ENCODE measurements around the gene METTL16. TPM values are rescaled to one million over a fixed set of nuclear protein-coding genes. Genes with fewer than 3 reads are reported as not detected.
"Not testable (repeated sequence)": the region's sequence is repeated elsewhere in the genome, so short reads cannot be mapped to it uniquely, and the experiment has no call there.

Gene METTL16
- total RNA-seq, 1 donor from 2014 or later = 17.6 TPM

DNA sequence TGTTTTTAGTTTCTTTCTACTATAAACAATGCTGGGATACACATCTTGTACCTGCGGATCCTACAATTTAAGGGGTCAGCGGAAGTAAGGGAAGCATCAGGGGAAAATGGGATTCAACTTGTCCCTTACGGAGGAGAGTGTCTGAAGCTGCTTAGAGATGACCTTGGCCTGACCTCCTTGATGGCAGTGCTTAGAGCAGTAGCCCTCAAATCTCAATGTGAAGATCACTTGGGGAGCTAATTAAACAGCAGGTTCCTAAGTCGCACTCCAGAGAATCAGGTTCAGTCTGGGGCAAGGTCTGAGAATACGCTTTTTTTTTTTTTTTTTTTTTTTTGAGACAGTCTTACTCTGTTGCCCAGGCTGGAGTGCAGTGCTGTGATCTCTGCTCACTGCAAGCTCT is 9.6 kb upstream of the METTL16 start:
- no peaks in the 10 kb centered on the region for H3K27me3 ChIP-seq (ENCODE audit: control insufficient read depth, insufficient read depth, low read length)
- TF ChIP-seq, protein P1, sequence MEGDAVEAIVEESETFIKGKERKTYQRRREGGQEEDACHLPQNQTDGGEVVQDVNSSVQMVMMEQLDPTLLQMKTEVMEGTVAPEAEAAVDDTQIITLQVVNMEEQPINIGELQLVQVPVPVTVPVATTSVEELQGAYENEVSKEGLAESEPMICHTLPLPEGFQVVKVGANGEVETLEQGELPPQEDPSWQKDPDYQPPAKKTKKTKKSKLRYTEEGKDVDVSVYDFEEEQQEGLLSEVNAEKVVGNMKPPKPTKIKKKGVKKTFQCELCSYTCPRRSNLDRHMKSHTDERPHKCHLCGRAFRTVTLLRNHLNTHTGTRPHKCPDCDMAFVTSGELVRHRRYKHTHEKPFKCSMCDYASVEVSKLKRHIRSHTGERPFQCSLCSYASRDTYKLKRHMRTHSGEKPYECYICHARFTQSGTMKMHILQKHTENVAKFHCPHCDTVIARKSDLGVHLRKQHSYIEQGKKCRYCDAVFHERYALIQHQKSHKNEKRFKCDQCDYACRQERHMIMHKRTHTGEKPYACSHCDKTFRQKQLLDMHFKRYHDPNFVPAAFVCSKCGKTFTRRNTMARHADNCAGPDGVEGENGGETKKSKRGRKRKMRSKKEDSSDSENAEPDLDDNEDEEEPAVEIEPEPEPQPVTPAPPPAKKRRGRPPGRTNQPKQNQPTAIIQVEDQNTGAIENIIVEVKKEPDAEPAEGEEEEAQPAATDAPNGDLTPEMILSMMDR (IDR thresholded peaks at IDR 0.05; ENCODE audit: insufficient read depth, low read length, severe bottlenecking) = no peak
- DNase-seq (ENCODE audit: low read depth) = no peak
- no peak for FAIRE-seq
- no peaks in the 10 kb centered on the region for H3K36me3 ChIP-seq (ENCODE audit: control insufficient read depth, insufficient read depth, low read length)
- no peak overlapping the region for H3K4me3 ChIP-seq (ENCODE audit: low read depth, low read length)

DNA sequence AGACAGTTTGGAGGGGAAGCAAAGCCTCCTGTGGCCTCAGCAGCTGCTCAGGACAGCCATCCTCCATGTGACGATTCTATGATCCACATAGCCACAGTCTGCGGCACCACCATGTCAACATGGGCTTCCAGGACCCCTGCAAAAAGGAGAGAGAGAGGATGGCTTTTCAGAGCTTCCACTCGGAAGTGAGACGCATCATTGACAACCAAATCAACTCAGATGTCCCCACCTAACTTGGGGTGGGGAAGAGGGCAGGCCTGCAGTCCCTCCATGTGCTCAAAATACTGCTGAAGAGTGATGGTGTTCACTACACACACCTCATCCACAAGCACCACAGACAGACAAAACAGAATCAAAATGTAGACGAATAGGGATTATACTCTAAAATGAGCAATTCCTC is 5.9 kb upstream of the METTL16 start:
- Histone ChIP-seq H3K36me3 (ENCODE audit: control insufficient read depth, insufficient read depth, low read length) (no peaks in the 10 kb centered on the region), H3K27me3 (ENCODE audit: control insufficient read depth, insufficient read depth, low read length) (no peaks in the 10 kb centered on the region), H3K4me3 (ENCODE audit: low read depth, low read length) (no peak overlapping the region)
- DNase-seq (ENCODE audit: low read depth) (no peak), FAIRE-seq (peak; percentile 13)
- TF ChIP-seq, protein P1 (IDR thresholded peaks at IDR 0.05; ENCODE audit: insufficient read depth, low read length, severe bottlenecking) = no peak

DNA sequence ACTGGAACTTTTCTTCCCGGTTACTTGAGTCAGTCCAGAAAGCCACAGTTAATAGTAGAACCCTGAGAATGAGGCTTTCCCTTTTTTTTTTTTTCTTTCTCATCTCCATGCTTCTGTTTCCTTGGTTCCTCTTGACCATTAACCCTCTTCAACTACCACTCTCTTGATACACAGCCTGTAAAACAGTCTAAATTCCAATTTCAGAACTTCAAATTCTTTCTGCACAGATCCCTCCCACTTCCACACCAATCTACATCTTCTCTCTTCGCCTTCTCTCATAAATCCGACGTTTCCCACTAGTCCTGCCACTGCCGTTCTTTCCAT is 588 bp downstream of the METTL16 start:
- no peak for DNase-seq (ENCODE audit: low read depth)
- FAIRE-seq = no peak
- TF ChIP-seq, protein P1 (IDR thresholded peaks at IDR 0.05; ENCODE audit: insufficient read depth, low read length, severe bottlenecking) = no peak

DNA sequence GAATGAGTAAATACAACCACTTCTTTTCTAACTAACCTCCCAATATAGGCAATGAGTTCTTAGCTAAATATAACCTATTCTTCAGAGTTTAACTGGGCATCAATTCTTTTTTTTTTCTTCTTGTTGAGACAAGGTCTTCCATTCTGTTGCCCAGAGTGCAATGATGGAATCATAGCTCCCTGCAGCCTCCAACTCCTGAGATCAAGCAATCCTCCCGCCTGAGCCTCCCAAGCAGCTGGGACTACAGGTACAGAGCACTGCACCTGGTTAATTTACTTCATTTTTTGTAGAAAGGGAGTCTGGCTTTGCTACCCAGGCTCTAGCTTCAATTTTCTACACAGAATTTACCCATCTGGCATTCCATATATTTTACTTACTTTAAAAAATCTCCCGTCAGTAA is 1.1 kb downstream of the METTL16 start:
- FAIRE-seq (no peak), DNase-seq (ENCODE audit: low read depth) (no peak)
- Histone ChIP-seq H3K36me3 (ENCODE audit: control insufficient read depth, insufficient read depth, low read length) (no peaks in the 10 kb centered on the region), H3K27me3 (ENCODE audit: control insufficient read depth, insufficient read depth, low read length) (no peaks in the 10 kb centered on the region), H3K4me3 (ENCODE audit: low read depth, low read length) (peak overlapping the region; percentile 77)
- TF ChIP-seq, protein P1 (IDR thresholded peaks at IDR 0.05; ENCODE audit: insufficient read depth, low read length, severe bottlenecking) = no peak

More for the DNA sequence above, 588 bp downstream of the METTL16 start:
- peak overlapping the region; percentile 77 for H3K4me3 ChIP-seq (ENCODE audit: low read depth, low read length)
- H3K27me3 ChIP-seq (ENCODE audit: control insufficient read depth, insufficient read depth, low read length) = no peaks in the 10 kb centered on the region
- no peaks in the 10 kb centered on the region for H3K36me3 ChIP-seq (ENCODE audit: control insufficient read depth, insufficient read depth, low read length)

DNA sequence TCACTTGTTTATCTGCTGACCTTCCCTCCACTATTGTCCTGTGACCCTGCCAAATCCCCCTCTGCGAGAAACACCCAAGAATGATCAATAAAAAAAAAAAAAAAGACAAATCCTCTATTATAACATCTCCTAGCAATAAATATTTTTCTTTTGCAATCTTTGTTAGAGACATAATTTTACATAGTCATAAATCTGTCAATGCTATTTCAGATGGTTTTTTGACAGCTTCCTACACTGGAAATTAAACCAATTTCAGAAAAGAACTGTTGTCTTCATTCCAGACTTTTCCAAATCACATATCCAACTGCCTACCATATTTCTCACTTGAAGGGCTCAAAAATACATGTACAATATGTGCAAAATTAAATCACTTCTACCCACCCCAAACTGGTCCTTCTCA is 3.7 kb downstream of the METTL16 start:
- DNase-seq (ENCODE audit: low read depth) = no peak
- Histone ChIP-seq H3K36me3 (ENCODE audit: control insufficient read depth, insufficient read depth, low read length) (no peaks in the 10 kb centered on the region), H3K27me3 (ENCODE audit: control insufficient read depth, insufficient read depth, low read length) (no peaks in the 10 kb centered on the region), H3K4me3 (ENCODE audit: low read depth, low read length) (no peak overlapping the region)
- FAIRE-seq = no peak
- TF ChIP-seq, protein P1 (IDR thresholded peaks at IDR 0.05; ENCODE audit: insufficient read depth, low read length, severe bottlenecking) = no peak

DNA sequence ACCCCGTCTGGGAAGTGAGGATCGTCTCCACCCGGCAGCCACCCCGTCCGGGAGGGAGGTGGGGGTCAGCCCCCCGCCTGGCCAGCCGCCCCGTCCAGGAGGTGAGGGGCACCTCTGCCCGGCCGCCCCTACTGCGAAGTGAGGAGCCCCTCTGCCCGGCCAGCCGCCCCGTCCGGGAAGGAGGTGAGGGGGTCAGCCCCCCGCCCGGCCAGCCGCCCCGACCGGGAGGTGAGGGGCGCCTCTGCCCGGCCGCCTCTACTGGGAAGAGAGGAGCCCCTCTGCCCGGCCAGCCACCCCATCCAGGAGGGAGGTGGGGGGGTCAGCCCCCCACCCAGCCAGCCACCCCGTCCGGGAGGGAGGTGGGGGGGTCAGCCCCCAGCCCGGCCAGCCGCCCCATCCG is 4.7 kb downstream of the METTL16 start:
- FAIRE-seq; H3K27me3 ChIP-seq (ENCODE audit: control insufficient read depth, insufficient read depth, low read length); DNase-seq (ENCODE audit: low read depth); H3K36me3 ChIP-seq (ENCODE audit: control insufficient read depth, insufficient read depth, low read length); H3K4me3 ChIP-seq (ENCODE audit: low read depth, low read length): not testable (repeated sequence)

All from bronchial epithelial cell (primary cell).